ENCODE results near the gene WBP2NL.

The WBP2NL gene

DNA sequence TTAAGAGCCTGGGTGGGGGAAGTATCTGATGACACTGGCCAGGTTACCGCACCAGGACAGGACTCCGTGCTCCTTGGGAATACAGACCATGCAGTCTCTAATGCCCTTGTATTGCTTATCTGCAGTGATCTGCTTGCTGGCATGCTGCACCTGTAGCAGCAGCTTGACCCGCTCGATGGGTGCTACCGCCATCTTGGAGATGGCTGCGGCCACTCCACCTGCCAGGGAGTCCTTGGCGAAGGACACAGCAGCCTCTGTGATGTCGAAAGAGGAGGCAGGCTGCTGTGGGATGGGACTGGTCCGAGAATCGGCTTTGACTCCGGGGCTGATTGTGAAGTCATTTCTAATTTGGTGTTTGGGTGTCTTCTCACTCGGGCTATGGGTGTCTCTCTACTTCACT lies 3.1 kb downstream of the WBP2NL start:
- DNase-seq = no peak
- no peak for TF ChIP-seq EZH2 (optimal IDR thresholded peaks at IDR 0.05; ENCODE audit: low read depth, low read length)
- Histone ChIP-seq H2AFZ (ENCODE audit: low read length) (no peak overlapping the region), H3K36me3 (replicated peaks; ENCODE audit: insufficient read depth, low read length) (no peaks in the 10 kb centered on the region), H3K4me2 (ENCODE audit: low read depth, low read length) (no peak overlapping the region), H3K27ac (ENCODE audit: low read length) (no peak overlapping the region), H3K4me3 (ENCODE audit: low read length) (no peak overlapping the region), H3K79me2 (ENCODE audit: low read length) (peaks cover 10% of the 10 kb centered on the region), H4K20me1 (ENCODE audit: insufficient read depth, low read length) (no peaks in the 10 kb centered on the region), H3K9ac (ENCODE audit: low read length) (no peak overlapping the region), H3K27me3 (replicated peaks; ENCODE audit: insufficient read depth, low read length) (no peaks in the 10 kb centered on the region), H3K4me1 (ENCODE audit: low read length) (peaks cover 15% of the 10 kb centered on the region), H3K9me2 (replicated peaks; ENCODE audit: insufficient read depth, low read length) (no peaks in the 10 kb centered on the region), H3K9me3 (replicated peaks; ENCODE audit: insufficient read depth, low read length) (no peaks in the 10 kb centered on the region), H3F3A (ENCODE audit: insufficient read depth, low read length) (no peaks in the 10 kb centered on the region)

GRCh38 chr22:42007922-42008321 lies 9.3 kb downstream of the WBP2NL start:
- Histone ChIP-seq H3K27me3 (replicated peaks; ENCODE audit: insufficient read depth, low read length) (no peaks in the 10 kb centered on the region), H3K36me3 (replicated peaks; ENCODE audit: insufficient read depth, low read length) (no peaks in the 10 kb centered on the region), H3K4me2 (ENCODE audit: low read depth, low read length) (no peak overlapping the region), H2AFZ (ENCODE audit: low read length) (no peak overlapping the region), H3K9me3 (replicated peaks; ENCODE audit: insufficient read depth, low read length) (no peaks in the 10 kb centered on the region), H3K9ac (ENCODE audit: low read length) (no peak overlapping the region), H3K4me3 (ENCODE audit: low read length) (no peak overlapping the region), H3F3A (ENCODE audit: insufficient read depth, low read length) (no peaks in the 10 kb centered on the region), H4K20me1 (ENCODE audit: insufficient read depth, low read length) (no peaks in the 10 kb centered on the region), H3K79me2 (ENCODE audit: low read length) (no peaks in the 10 kb centered on the region), H3K27ac (ENCODE audit: low read length) (no peak overlapping the region), H3K9me2 (replicated peaks; ENCODE audit: insufficient read depth, low read length) (no peaks in the 10 kb centered on the region), H3K4me1 (ENCODE audit: low read length) (no peaks in the 10 kb centered on the region)
- DNase-seq = no peak
- TF ChIP-seq EZH2 (optimal IDR thresholded peaks at IDR 0.05; ENCODE audit: low read depth, low read length) = no peak
- no peak for TF ChIP-seq CTCF (IDR thresholded peaks at IDR 0.05; ENCODE audit: low read length)
- no peak for TF ChIP-seq EZH2phosphoT487 (IDR thresholded peaks at IDR 0.05; ENCODE audit: low read length)

DNA sequence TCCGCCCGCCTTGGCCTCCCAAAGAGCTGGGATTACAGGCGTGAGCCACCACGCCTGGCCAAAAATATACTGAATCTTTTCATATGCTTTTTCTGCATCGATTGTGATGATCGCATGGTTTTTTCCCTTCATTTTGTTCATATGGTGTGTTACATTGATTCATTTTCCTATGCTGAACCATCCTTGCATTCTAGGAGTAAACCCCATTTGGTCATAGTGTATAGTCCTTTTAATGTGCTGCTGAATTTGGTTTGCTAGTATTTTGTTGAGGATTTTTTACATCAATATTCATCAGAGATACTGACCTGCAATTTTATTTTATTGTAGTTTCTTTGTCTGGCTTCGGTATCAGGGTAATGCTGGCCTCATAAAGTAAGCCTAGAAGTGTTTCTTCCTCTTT lies 12.2 kb downstream of the WBP2NL start:
- Histone ChIP-seq H4K20me1 (ENCODE audit: insufficient read depth, low read length) (no peaks in the 10 kb centered on the region), H3K9me3 (replicated peaks; ENCODE audit: insufficient read depth, low read length) (no peaks in the 10 kb centered on the region), H3K4me2 (ENCODE audit: low read depth, low read length) (no peak overlapping the region), H2AFZ (ENCODE audit: low read length) (no peak overlapping the region), H3K27me3 (replicated peaks; ENCODE audit: insufficient read depth, low read length) (no peaks in the 10 kb centered on the region), H3K4me1 (ENCODE audit: low read length) (no peaks in the 10 kb centered on the region), H3K9me2 (replicated peaks; ENCODE audit: insufficient read depth, low read length) (no peaks in the 10 kb centered on the region), H3F3A (ENCODE audit: insufficient read depth, low read length) (no peaks in the 10 kb centered on the region), H3K36me3 (replicated peaks; ENCODE audit: insufficient read depth, low read length) (no peaks in the 10 kb centered on the region), H3K79me2 (ENCODE audit: low read length) (no peaks in the 10 kb centered on the region), H3K9ac (ENCODE audit: low read length) (no peak overlapping the region), H3K27ac (ENCODE audit: low read length) (no peak overlapping the region), H3K4me3 (ENCODE audit: low read length) (no peak overlapping the region)
- no peak for DNase-seq
- TF ChIP-seq EZH2phosphoT487 (IDR thresholded peaks at IDR 0.05; ENCODE audit: low read length) = no peak
- TF ChIP-seq CTCF (IDR thresholded peaks at IDR 0.05; ENCODE audit: low read length) = no peak
- TF ChIP-seq EZH2 (optimal IDR thresholded peaks at IDR 0.05; ENCODE audit: low read depth, low read length) = no peak

GRCh38 chr22:42013385-42013784 lies 14.8 kb downstream of the WBP2NL start:
- TF ChIP-seq EZH2 (optimal IDR thresholded peaks at IDR 0.05; ENCODE audit: low read depth, low read length) (no peak), CTCF (IDR thresholded peaks at IDR 0.05; ENCODE audit: low read length) (no peak), EZH2phosphoT487 (IDR thresholded peaks at IDR 0.05; ENCODE audit: low read length) (no peak)
- no peak for DNase-seq
- Histone ChIP-seq H3K4me1 (ENCODE audit: low read length) (no peaks in the 10 kb centered on the region), H3K27ac (ENCODE audit: low read length) (no peak overlapping the region), H3K4me2 (ENCODE audit: low read depth, low read length) (no peak overlapping the region), H3K9ac (ENCODE audit: low read length) (no peak overlapping the region), H3F3A (ENCODE audit: insufficient read depth, low read length) (no peaks in the 10 kb centered on the region), H2AFZ (ENCODE audit: low read length) (no peak overlapping the region), H3K9me2 (replicated peaks; ENCODE audit: insufficient read depth, low read length) (no peaks in the 10 kb centered on the region), H3K4me3 (ENCODE audit: low read length) (no peak overlapping the region), H3K9me3 (replicated peaks; ENCODE audit: insufficient read depth, low read length) (no peaks in the 10 kb centered on the region), H4K20me1 (ENCODE audit: insufficient read depth, low read length) (no peaks in the 10 kb centered on the region), H3K79me2 (ENCODE audit: low read length) (no peaks in the 10 kb centered on the region), H3K36me3 (replicated peaks; ENCODE audit: insufficient read depth, low read length) (no peaks in the 10 kb centered on the region), H3K27me3 (replicated peaks; ENCODE audit: insufficient read depth, low read length) (no peaks in the 10 kb centered on the region)
